Adipocyte (in vitro differentiated cells): Measurements from ENCODE around the gene WWP2.
"Not testable (repeated sequence)": the region's sequence is repeated elsewhere in the genome, so short reads cannot be mapped to it uniquely, and the experiment has no call there.

Experiments
- DNase-seq: peaks from one replicate; pipeline ENCODE4 v3.0.0-alpha.2; 2015; ENCODE audit warnings: low read depth
- H3K27me3 ChIP-seq: replicated peaks from 2 replicates; pipeline ENCODE4 v1.7.0; 2013; ENCODE audit warnings: mild to moderate bottlenecking, low read length, moderate library complexity; ENCODE audit not compliant: control insufficient read depth, insufficient read depth
- H3K36me3 ChIP-seq: 2 replicates; pipeline ENCODE4 v1.7.0; 2013; ENCODE audit warnings: low read length, mild to moderate bottlenecking, moderate library complexity; ENCODE audit not compliant: control insufficient read depth, insufficient read depth, severe bottlenecking
- H3K4me1 ChIP-seq: 2 replicates; pipeline ENCODE4 v1.7.0; 2013; ENCODE audit warnings: mild to moderate bottlenecking, low read length, moderate library complexity; ENCODE audit not compliant: control insufficient read depth, insufficient read depth
- H3K4me3 ChIP-seq: 2 replicates; pipeline ENCODE4 v1.7.0; 2013; ENCODE audit warnings: mild to moderate bottlenecking, low read length, moderate library complexity
- H3K9ac ChIP-seq: 2 replicates; pipeline ENCODE4 v1.7.0; 2013; ENCODE audit warnings: mild to moderate bottlenecking, low read length, moderate library complexity
- H3K9me3 ChIP-seq: 2 replicates; pipeline ENCODE4 v1.7.0; 2013; ENCODE audit warnings: mild to moderate bottlenecking, low read length, moderate library complexity; ENCODE audit not compliant: control insufficient read depth

Gene WWP2

DNA sequence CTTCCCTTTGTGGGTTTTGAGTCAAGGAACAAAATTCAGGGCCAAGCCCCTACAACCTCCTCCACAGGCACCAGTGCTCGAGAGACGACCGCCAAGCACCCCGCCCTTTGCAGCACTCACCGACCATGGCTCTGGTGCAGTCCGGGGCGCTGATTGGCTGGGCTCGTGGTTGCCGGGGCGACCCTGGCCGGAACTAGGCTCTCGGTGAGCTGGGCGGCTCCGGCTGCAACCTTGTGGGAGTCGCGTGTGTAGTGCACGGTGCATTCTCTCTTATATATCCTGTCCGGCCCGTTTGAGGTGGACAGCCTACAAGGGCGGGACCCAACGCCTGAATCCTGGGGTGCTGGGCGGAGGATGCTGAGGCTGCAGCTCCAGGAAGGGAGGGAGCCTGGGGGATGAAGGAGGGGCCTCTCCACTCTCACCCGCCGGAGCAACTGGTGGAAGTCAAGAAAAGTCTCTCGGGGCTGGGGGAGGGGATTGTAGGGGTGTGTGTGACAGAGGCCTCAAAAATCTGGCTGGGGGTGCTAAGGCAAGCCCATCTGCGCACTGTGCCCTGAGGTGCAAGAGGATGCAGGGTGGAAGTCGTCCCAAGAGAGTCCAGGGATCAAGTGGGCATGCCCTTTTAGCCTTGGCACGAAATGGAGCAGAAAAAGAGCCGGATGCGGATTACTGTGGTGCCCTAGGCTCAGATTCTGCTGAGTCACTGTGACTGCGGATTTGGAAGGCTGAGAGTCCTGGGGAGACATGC lies 35.6 kb upstream of the WWP2 start, which contains the start of gene NQO1:
NQO1 (minus strand) TSS at position 248 of the 748 bp plus-strand sequence; CDS start at position 127, 121 bp downstream.
- DNase-seq: peak; percentile 98
- H3K9ac ChIP-seq: peak within 1 kb of the TSS; percentile 91
- no peaks in the 10 kb centered on the region for H3K27me3 ChIP-seq
- H3K4me1 ChIP-seq: peaks cover 33% of the 10 kb centered on the region
- no peaks in the 10 kb centered on the region for H3K9me3 ChIP-seq
- H3K4me3 ChIP-seq: peak within 1 kb of the TSS; percentile 83
- no peaks in the 10 kb centered on the region for H3K36me3 ChIP-seq

DNA sequence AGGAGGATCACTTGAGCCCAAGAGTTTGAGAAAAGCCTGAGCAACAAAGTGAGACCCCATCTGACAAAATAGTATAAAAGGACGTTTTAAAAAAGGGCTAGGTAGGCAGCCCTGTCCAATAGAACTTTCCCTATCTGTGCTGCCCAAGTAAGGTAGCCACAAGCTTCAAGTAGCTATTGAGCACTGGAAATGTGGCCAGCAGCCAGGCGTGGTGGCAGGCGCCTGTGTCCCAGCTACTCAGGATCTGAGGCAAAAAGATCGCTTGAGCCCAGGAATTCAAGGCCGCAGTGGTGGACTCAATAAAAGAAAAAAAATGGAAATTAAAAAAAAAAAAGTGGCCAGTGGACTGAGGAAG lies 34.2 kb upstream of the WWP2 start:
- Histone ChIP-seq H3K4me3 (no peak overlapping the region), H3K9ac (peak overlapping the region; percentile 91), H3K27me3 (no peaks in the 10 kb centered on the region), H3K36me3 (no peaks in the 10 kb centered on the region), H3K4me1 (peaks cover 33% of the 10 kb centered on the region), H3K9me3 (no peaks in the 10 kb centered on the region)
- no peak for DNase-seq

DNA sequence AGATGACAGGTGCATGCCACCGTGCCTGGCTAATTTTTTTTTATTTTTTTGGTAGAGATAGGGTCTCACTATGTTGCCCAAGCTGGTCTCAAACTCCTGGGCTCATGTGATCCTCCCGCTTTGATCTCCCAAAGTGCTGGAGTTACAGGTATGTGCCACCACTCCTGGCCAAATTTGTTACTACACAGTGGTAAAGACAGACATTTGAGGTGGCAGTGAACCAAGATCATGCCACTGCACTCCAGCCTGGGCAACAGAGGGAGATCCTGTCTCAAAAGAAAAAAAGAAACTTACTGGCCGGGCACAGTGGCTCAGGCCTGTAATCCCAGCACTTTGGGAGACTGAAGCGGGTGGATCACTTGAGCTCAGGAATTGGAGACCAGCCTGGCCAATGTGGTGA lies 33.1 kb upstream of the WWP2 start:
- H3K4me1 ChIP-seq: peaks cover 33% of the 10 kb centered on the region
- not testable (repeated sequence) for H3K9ac ChIP-seq, H3K9me3 ChIP-seq, H3K4me3 ChIP-seq, DNase-seq, H3K36me3 ChIP-seq, H3K27me3 ChIP-seq

DNA sequence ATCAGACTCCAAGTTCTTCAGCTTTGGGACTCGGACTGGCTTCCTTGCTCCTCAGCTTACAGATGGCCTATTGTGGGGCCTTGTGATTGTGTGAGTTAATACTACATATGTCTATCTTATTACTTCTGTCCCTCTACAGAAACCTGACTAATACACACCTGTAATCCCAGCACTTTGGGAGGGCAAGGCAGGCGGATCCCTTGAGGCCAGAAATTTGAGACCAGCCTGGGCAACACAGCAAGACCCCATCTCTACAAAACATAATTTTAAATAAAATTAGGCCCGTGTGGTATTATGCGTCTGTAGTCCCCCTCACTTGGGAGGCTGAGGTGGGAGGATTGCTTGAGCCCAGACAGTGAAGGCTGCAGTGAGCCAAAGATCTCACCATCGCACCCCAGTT lies 30.9 kb upstream of the WWP2 start:
- not testable (repeated sequence) for H3K4me3 ChIP-seq, H3K36me3 ChIP-seq, DNase-seq, H3K9me3 ChIP-seq, H3K27me3 ChIP-seq, H3K9ac ChIP-seq
- H3K4me1 ChIP-seq: peaks cover 15% of the 10 kb centered on the region

DNA sequence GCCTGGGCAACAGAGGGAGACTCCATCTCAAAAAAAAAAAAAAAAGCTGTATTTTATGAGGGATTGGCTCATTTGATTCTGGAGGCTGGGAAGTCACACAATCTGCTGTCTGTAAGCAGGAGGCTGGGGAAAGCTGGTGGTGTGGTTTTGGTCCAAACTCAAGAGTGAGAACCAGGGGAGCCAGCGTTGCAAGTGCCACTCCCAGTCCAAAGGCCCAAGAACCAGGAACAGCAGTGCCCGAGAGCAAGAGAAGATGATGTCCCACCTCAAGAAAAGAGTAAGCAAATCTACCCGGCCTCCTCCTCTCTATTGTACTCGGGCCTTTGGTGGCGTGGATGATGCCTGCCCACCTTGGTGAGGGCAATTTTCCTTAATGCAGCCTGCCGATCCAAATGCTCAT lies 30.0 kb upstream of the WWP2 start:
- Histone ChIP-seq H3K27me3 (no peaks in the 10 kb centered on the region), H3K9me3 (no peaks in the 10 kb centered on the region), H3K4me1 (peaks cover 9% of the 10 kb centered on the region), H3K4me3 (no peak overlapping the region), H3K9ac (no peak overlapping the region), H3K36me3 (no peaks in the 10 kb centered on the region)
- no peak for DNase-seq

DNA sequence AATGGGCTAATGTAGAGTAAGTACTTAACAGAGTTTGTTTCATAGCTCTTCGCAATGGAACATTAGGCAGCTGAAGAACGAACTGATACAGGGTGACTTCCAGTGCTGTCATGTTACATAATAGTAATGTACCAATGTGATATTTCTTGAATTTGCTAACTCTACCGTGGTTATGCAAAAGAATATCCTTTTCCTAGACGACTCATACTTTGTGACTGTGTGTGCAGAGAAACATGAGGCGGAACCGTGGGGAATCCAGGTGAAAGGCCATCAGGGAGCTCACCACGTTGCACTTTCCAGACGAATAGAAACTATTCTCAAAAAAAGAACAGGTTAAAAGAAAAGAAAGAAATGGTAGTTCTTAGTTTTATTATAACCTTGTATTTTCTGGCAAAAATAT lies 20.6 kb upstream of the WWP2 start:
- no peak overlapping the region for H3K4me3 ChIP-seq
- H3K36me3 ChIP-seq: peaks cover 61% of the 10 kb centered on the region
- H3K27me3 ChIP-seq: no peaks in the 10 kb centered on the region
- H3K4me1 ChIP-seq: peaks cover 14% of the 10 kb centered on the region
- DNase-seq: no peak
- H3K9me3 ChIP-seq: no peaks in the 10 kb centered on the region
- peak overlapping the region; percentile 18 for H3K9ac ChIP-seq

DNA sequence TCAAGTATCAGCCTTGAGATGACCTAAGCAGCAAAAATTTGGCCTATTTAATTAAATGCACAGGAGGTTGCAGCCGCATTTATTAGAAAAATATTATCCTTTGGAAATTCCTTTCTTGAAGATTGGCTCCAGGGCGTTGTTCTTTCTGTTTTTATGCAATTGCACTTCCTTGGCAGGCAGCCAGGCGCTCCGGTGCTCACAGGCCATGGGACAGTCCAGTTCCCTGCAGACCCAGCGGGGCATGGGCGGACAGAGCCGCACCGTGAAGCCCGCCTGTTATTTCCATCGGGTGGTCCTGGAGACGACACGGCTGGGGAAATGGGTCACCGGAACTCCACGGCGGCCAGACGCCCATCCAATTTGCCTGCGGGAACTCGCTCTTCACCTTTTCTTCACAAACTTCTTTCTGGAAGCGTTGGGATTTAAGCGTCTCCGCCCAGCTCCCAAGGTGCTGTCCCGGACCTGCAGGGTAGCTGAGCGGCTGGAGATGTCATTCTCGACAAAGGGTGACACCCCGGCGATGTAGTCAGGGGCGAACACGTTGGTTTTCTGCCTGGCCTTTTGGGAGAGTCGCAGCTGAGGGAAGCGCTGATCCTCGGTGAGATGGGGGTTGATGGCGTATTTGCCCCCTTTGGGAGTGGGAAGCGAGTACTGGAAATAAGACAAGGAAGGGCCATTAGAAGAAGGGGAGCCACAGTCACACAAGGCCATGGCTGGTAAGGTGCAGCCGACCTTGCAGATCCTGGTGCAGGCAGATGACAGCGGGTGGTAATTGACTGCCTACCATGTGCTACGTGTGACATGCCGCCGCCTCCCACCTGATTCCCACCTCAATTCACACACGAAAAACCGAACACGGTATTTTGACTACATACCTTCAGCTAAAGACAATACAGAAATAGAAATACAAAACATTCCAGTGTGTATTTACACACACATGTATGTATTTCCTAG lies 19.9 kb upstream of the WWP2 start:
- H3K36me3 ChIP-seq: peaks cover 64% of the 10 kb centered on the region
- peak overlapping the region; percentile 18 for H3K9ac ChIP-seq
- H3K27me3 ChIP-seq: no peaks in the 10 kb centered on the region
- DNase-seq: peak; percentile 62
- no peak overlapping the region for H3K4me3 ChIP-seq
- H3K9me3 ChIP-seq: no peaks in the 10 kb centered on the region
- H3K4me1 ChIP-seq: peaks cover 14% of the 10 kb centered on the region

DNA sequence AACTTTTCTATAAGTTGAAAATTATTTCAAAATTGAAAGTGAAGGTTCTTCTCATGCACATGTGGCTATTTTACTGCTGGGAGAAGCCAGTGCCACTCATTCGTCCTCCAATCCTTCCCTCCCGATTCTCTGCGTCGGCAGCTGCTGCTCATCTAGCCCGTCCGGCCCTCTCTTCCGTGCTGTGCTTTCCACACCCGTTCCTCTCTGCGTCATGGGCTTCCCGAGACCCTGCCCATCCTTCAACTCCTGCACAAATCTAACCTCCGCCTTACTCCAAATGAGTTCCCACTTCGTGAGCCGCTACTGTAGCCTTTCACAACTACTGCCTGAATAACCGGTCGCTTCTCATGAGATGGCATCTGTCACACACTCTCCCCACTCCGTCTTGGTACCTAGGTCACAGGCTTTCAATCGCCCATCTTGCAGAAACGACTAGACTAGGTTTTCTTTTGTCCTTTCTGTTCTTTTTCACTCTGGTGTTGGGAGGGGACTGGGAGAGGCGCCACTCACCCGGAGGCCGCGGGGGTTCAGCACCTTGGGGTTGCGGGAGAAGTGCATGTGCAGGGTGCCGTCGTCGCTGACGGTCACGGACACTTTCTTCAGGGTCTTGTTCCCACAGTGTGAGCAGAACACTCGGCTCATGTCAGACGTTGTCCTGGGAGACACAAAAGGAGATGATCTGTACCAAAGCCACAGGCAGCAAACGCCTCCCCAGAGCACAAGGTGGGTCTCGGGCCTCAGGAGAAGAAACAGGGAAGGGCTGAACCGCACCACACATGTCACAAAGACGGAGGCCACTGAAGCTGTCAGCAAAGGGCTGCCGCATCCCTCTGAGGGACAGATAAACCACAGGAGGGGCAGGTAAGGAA lies 17.5 kb upstream of the WWP2 start:
- no peaks in the 10 kb centered on the region for H3K9me3 ChIP-seq
- H3K27me3 ChIP-seq: no peaks in the 10 kb centered on the region
- no peak overlapping the region for H3K4me3 ChIP-seq
- peaks cover 87% of the 10 kb centered on the region for H3K36me3 ChIP-seq
- H3K9ac ChIP-seq: no peak overlapping the region
- peaks cover 14% of the 10 kb centered on the region for H3K4me1 ChIP-seq
- DNase-seq: no peak

DNA sequence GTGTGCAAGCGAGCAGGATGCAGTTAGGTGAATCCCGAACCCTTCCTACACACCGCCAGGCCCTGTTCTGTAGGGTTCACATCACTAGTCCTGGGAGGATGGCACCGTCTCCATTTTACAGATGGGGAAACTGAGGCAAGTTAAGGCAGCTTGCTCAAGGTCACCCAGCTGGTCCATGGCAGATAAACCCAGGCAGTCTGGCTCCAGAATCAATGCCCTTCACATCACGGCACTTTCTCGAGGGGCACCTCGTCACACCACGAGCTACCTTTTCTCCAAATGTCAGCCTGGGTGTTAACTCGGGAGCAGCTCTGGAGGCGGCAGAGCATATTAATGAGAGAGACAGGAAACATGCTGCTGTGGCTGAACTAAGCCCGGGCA lies 16.9 kb upstream of the WWP2 start:
- Histone ChIP-seq H3K36me3 (peaks cover 88% of the 10 kb centered on the region), H3K9ac (no peak overlapping the region), H3K9me3 (no peaks in the 10 kb centered on the region), H3K4me3 (no peak overlapping the region), H3K4me1 (peaks cover 14% of the 10 kb centered on the region), H3K27me3 (no peaks in the 10 kb centered on the region)
- DNase-seq: no peak

DNA sequence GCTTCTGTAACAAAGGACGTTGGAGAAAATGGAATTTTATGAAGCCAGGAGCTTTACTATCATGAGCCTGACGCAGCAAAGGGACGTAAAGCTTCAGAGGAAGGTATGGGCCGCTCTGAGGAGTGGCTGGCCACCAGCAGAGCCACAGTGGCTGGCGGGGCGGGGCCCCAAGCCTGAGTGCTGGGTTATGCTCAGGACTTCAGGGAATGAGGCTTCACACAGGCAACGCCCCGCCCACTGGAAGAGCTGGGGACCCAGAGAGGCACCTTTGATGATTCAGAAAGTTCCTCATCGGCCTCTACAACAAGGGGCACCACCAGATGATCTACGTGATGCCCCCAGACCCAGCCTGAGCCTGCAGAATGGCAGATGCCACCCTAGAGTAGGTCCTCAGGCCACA lies 16.2 kb upstream of the WWP2 start:
- DNase-seq: no peak
- Histone ChIP-seq H3K36me3 (peaks cover 91% of the 10 kb centered on the region), H3K27me3 (no peaks in the 10 kb centered on the region), H3K4me1 (peaks cover 14% of the 10 kb centered on the region), H3K4me3 (no peak overlapping the region), H3K9ac (no peak overlapping the region), H3K9me3 (no peaks in the 10 kb centered on the region)

DNA sequence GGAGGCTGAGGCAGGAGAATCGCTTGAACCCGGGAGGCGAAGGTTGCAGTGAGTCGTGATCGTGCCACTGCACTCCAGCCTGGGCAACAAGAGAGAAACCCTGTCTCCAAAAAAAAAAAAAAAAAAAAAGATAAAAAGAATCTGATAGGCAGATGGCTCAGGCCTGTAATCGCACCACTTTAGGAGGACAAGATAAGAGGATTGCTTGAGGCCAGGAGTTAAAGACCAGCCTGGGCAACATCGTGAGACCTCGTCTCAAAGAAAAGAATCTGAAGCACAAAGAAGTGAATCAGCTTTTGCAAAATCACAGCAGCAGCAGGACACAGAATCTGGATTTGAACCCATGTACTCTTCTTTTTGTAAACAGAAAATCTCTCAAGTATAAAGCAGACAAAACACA lies 15.0 kb upstream of the WWP2 start:
- no peak overlapping the region for H3K4me3 ChIP-seq
- H3K4me1 ChIP-seq: peaks cover 3% of the 10 kb centered on the region
- DNase-seq: no peak
- no peak overlapping the region for H3K9ac ChIP-seq
- H3K27me3 ChIP-seq: no peaks in the 10 kb centered on the region
- H3K36me3 ChIP-seq: peaks cover 93% of the 10 kb centered on the region
- H3K9me3 ChIP-seq: no peaks in the 10 kb centered on the region
